NB4 (cell line): Measurements from ENCODE around the gene ESPL1.

ENCODE experiments used
- POLR2A ChIP-seq: IDR thresholded peaks from 2 replicates; pipeline ENCODE4 v1.6.1; 2011; ENCODE audit warnings: mild to moderate bottlenecking; ENCODE audit not compliant: insufficient read length; ENCODE audit errors: extremely low read depth
- TF ChIP-seq, protein P1 (sequence below): IDR thresholded peaks from one replicate; pipeline ENCODE4 v1.5.1; 2012; ENCODE audit warnings: low read depth, low read length

DNA sequence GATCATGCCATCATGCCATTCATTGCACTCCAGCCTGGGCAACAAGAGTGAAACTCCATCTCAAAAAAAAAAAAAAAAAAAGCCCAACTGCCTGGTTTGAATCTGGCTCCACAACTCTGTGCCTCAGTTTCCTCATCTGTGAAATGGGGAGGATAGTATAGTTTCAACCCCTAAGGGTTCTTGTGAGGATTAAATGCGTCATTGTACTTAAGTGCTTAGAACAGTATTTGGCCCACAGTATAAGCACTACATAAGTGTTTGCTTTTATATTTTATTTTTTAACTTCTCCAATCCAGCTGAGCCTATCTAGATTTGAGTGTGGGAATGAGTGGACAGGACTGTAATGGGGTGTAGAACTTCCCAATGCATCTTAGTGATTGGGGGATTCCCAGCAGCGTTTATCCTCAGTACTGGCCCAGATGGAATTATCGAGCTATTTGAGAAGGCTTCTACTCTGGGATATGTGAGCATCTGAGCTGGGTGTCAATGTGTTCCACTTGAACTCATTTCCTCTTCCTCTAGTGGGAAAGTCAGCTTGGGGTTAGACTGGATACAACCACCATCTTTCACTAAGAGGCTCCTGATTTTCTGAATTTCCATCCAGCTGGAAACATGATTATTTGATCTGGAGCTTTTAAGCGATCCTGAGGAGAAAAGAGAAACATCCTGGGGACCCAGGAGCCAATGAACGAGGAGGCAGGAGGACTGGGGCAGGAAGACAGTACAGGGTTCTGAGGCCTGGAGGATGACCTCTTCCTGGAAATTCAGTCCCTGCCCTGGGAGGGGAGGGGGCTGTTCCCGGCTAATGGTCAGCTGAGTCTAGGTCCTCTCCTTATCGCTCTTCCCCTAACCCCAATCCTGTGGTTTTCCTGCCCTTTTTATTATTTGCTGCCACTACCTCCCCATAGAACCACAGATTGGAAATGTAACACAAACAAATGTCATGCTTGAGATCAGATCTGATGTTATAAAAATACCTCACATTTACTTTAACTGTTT lies 9.3 kb upstream of the ESPL1 start:
- TF ChIP-seq, protein P1, sequence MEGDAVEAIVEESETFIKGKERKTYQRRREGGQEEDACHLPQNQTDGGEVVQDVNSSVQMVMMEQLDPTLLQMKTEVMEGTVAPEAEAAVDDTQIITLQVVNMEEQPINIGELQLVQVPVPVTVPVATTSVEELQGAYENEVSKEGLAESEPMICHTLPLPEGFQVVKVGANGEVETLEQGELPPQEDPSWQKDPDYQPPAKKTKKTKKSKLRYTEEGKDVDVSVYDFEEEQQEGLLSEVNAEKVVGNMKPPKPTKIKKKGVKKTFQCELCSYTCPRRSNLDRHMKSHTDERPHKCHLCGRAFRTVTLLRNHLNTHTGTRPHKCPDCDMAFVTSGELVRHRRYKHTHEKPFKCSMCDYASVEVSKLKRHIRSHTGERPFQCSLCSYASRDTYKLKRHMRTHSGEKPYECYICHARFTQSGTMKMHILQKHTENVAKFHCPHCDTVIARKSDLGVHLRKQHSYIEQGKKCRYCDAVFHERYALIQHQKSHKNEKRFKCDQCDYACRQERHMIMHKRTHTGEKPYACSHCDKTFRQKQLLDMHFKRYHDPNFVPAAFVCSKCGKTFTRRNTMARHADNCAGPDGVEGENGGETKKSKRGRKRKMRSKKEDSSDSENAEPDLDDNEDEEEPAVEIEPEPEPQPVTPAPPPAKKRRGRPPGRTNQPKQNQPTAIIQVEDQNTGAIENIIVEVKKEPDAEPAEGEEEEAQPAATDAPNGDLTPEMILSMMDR = no peak
- TF ChIP-seq POLR2A = no peak
